ENCODE data around the gene PHF24.

Gene PHF24

GRCh38 chr9:34982361-34982760 is 24.3 kb downstream of the PHF24 start:
- no peak overlapping the region for H3K4me3 ChIP-seq (ENCODE audit: low read depth, low read length)

GRCh38 chr9:34983209-34983608 is 25.1 kb downstream of the PHF24 start:
- H3K4me3 ChIP-seq (ENCODE audit: low read depth, low read length) = no peak overlapping the region

- no peak overlapping the region for H3K4me3 ChIP-seq (ENCODE audit: low read depth, low read length)
Observed at GRCh38 chr9:34984049-34984448, 26.0 kb downstream of the PHF24 start.

- no peak overlapping the region for H3K4me3 ChIP-seq (ENCODE audit: low read depth, low read length)
Observed at GRCh38 chr9:34985311-34985899, 27.3 kb downstream of the PHF24 start.

GRCh38 chr9:34986540-34987047 is 28.5 kb downstream of the PHF24 start:
- H3K4me3 ChIP-seq (ENCODE audit: low read depth, low read length) = no peak overlapping the region

GRCh38 chr9:34987160-34987901 is 29.2 kb downstream of the PHF24 start:
- no peak overlapping the region for H3K4me3 ChIP-seq (ENCODE audit: low read depth, low read length)

GRCh38 chr9:34988218-34989002 is 30.3 kb downstream of the PHF24 start:
- peak overlapping the region; percentile 72 for H3K4me3 ChIP-seq (ENCODE audit: low read depth, low read length)

GRCh38 chr9:34989003-34989945 is 31.2 kb downstream of the PHF24 start, which contains the start of gene DNAJB5:
TSS of gene DNAJB5 (plus strand) at chr9:34989745. CDS start at chr9:34990631, 886 bp downstream.
- H3K4me3 ChIP-seq (ENCODE audit: low read depth, low read length) = peak within 1 kb of the TSS; percentile 72

GRCh38 chr9:34989946-34990635 is 32.0 kb downstream of the PHF24 start:
- peak overlapping the region; percentile 68 for H3K4me3 ChIP-seq (ENCODE audit: low read depth, low read length)

- H3K4me3 ChIP-seq (ENCODE audit: low read depth, low read length) = peak overlapping the region; percentile 47
Observed at GRCh38 chr9:34990908-34991606, 33.0 kb downstream of the PHF24 start.

- no peak overlapping the region for H3K4me3 ChIP-seq (ENCODE audit: low read depth, low read length)
Observed at GRCh38 chr9:34991607-34992375, 33.7 kb downstream of the PHF24 start.

- no peak overlapping the region for H3K4me3 ChIP-seq (ENCODE audit: low read depth, low read length)
Observed at GRCh38 chr9:34992376-34992951, 34.4 kb downstream of the PHF24 start.

- no peak overlapping the region for H3K4me3 ChIP-seq (ENCODE audit: low read depth, low read length)
Observed at GRCh38 chr9:34993502-34994259, 35.6 kb downstream of the PHF24 start.

GRCh38 chr9:34994260-34994899 is 36.3 kb downstream of the PHF24 start:
- H3K4me3 ChIP-seq (ENCODE audit: low read depth, low read length) = no peak overlapping the region

GRCh38 chr9:34994900-34995669 is 37.0 kb downstream of the PHF24 start:
- no peak overlapping the region for H3K4me3 ChIP-seq (ENCODE audit: low read depth, low read length)

- H3K4me3 ChIP-seq (ENCODE audit: low read depth, low read length) = no peak overlapping the region
Observed at GRCh38 chr9:34995670-34996060, 37.6 kb downstream of the PHF24 start.
